Parathyroid adenoma (tissue), 2 donors: ENCODE results near the gene DBH.

ENCODE experiments used
- H2AFZ ChIP-seq: fragments of 300-600 bp; sonication (generic); one replicate; pipeline ENCODE4 v1.7.0; 2017; ENCODE audit warnings: antibody characterized with exemption, mild to moderate bottlenecking
- H3K27ac ChIP-seq: fragments of 300-600 bp; sonication (generic); one replicate; pipeline ENCODE4 v1.7.0; 2017
- H3K27me3 ChIP-seq: fragments of 300-600 bp; sonication (generic); one replicate; pipeline ENCODE4 v1.7.0; 2017; ENCODE audit warnings: low read length; ENCODE audit not compliant: control insufficient read depth, insufficient read depth
- H3K36me3 ChIP-seq: fragments of 300-600 bp; sonication (generic); one replicate; pipeline ENCODE4 v1.7.0; 2017; ENCODE audit warnings: low read length; ENCODE audit not compliant: control insufficient read depth, insufficient read depth
- H3K4me1 ChIP-seq: fragments of 300-600 bp; sonication (generic); one replicate; pipeline ENCODE4 v1.7.0; 2017; ENCODE audit warnings: control low read depth
- H3K4me2 ChIP-seq: fragments of 300-600 bp; sonication (generic); one replicate; pipeline ENCODE4 v1.7.0; 2017; ENCODE audit warnings: low read length
- H3K4me3 ChIP-seq: fragments of 300-600 bp; sonication (generic); one replicate; pipeline ENCODE4 v1.7.0; 2017; ENCODE audit warnings: low read depth, low read length
- H3K79me2 ChIP-seq: fragments of 300-600 bp; sonication (generic); one replicate; pipeline ENCODE4 v1.7.0; 2017; ENCODE audit warnings: control low read depth
- H3K9ac ChIP-seq: fragments of 300-600 bp; sonication (generic); one replicate; pipeline ENCODE4 v1.7.0; 2017; ENCODE audit warnings: mild to moderate bottlenecking
- H3K9me3 ChIP-seq: fragments of 300-600 bp; sonication (generic); one replicate; pipeline ENCODE4 v1.7.0; 2017; ENCODE audit warnings: low read length; ENCODE audit not compliant: control insufficient read depth
- CTCF ChIP-seq: fragments of 300-600 bp; sonication (generic); IDR thresholded peaks from one replicate; pipeline ENCODE4 v1.7.0; 2017; ENCODE audit warnings: antibody characterized with exemption, mild to moderate bottlenecking
- donor health status: primary hyperparathyroidism.

DBH gene

GRCh38 chr9:133629221-133630110 lies 6.7 kb upstream of the DBH start:
- Histone ChIP-seq H3K79me2 (no peaks in the 10 kb centered on the region), H3K27ac (no peak overlapping the region), H3K9ac (no peak overlapping the region), H3K4me3 (no peak overlapping the region), H3K27me3 (no peaks in the 10 kb centered on the region), H3K4me2 (no peak overlapping the region), H3K36me3 (no peaks in the 10 kb centered on the region), H2AFZ (no peak overlapping the region), H3K4me1 (peaks cover 4% of the 10 kb centered on the region), H3K9me3 (no peaks in the 10 kb centered on the region)
- TF ChIP-seq CTCF: no peak

- Histone ChIP-seq H3K9ac (no peak overlapping the region), H3K4me2 (no peak overlapping the region), H3K27me3 (no peaks in the 10 kb centered on the region), H3K27ac (no peak overlapping the region), H3K36me3 (no peaks in the 10 kb centered on the region), H3K9me3 (no peaks in the 10 kb centered on the region), H2AFZ (no peak overlapping the region), H3K4me1 (peaks cover 4% of the 10 kb centered on the region), H3K79me2 (no peaks in the 10 kb centered on the region), H3K4me3 (no peak overlapping the region)
- TF ChIP-seq CTCF: no peak
Measured at GRCh38 chr9:133631111-133631510, 5.1 kb upstream of the DBH start.

- H2AFZ ChIP-seq: peak overlapping the region; percentile 38
- TF ChIP-seq CTCF: no peak
- H3K27ac ChIP-seq: no peak overlapping the region
- H3K4me3 ChIP-seq: no peak overlapping the region
- H3K27me3 ChIP-seq: no peaks in the 10 kb centered on the region
- H3K4me2 ChIP-seq: no peak overlapping the region
- H3K36me3 ChIP-seq: no peaks in the 10 kb centered on the region
- H3K79me2 ChIP-seq: no peaks in the 10 kb centered on the region
- H3K9ac ChIP-seq: no peak overlapping the region
- no peaks in the 10 kb centered on the region for H3K9me3 ChIP-seq
- H3K4me1 ChIP-seq: peaks cover 4% of the 10 kb centered on the region
Measured at GRCh38 chr9:133632806-133633680, 3.1 kb upstream of the DBH start.

GRCh38 chr9:133633681-133634080 lies 2.5 kb upstream of the DBH start:
- H3K27me3 ChIP-seq: no peaks in the 10 kb centered on the region
- H3K27ac ChIP-seq: no peak overlapping the region
- H3K36me3 ChIP-seq: no peaks in the 10 kb centered on the region
- no peaks in the 10 kb centered on the region for H3K9me3 ChIP-seq
- no peak overlapping the region for H3K9ac ChIP-seq
- no peak overlapping the region for H3K4me2 ChIP-seq
- no peak for TF ChIP-seq CTCF
- no peak overlapping the region for H3K4me3 ChIP-seq
- peak overlapping the region; percentile 38 for H2AFZ ChIP-seq
- H3K79me2 ChIP-seq: no peaks in the 10 kb centered on the region
- H3K4me1 ChIP-seq: peaks cover 4% of the 10 kb centered on the region
